Stimulated activated CD4-positive, alpha-beta T cell treated with anti-CD3 and anti-CD28 coated beads, Interleukin-1b, Interleukin-23, amount 100 ng/mL, for 24 hours (primary cell): ENCODE results near the gene CD163.
"Not testable (repeated sequence)": the region's sequence is repeated elsewhere in the genome, so short reads cannot be mapped to it uniquely, and the experiment has no call there.

ENCODE experiments used
- DNase-seq, 4 experiments: peaks; one replicate each; pipeline ENCODE4 v3.0.0-alpha.2; 2020; ENCODE audit warnings: low read depth in 4 of 4, low spot score in 1 of 4

The CD163 gene

DNA sequence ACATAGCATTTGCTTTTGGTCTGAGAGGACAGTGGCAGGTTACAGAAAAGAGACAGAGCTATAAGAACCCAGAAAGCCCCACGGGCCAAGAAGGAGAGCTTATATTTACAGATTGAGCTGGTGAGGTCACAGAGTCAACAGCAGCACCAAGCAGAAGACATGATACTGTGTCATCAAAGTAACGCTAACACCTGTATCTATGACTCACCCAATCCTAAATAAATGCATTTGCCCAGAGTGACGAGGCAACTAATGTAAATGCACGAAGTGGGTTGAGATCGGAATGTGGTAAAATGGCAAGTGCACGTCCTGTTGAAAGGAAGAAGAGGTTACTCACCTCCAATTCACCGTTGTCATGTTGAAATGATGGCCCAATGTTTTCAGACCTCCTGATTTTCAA, 52.9 kb downstream of the CD163 start:
- DNase-seq: no peak

DNA sequence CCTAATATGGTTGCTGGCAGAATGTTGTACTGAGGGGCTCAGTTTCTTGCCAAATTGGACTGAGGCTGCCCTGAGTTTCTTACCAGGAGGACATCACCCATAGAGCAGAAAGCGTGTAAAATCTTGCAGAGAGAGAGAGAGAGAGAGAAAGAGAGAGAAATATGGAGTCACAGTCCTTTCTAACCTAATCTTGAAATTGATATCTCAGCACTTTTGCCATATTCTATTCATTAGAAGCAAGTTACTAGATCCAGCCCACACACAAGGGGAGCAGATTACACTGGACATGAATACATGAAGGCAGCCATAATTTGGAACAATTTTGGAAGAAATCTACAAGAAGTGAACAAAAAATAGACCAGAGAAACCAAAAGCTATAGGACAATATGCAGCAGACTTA, 55.5 kb downstream of the CD163 start:
- no peak for DNase-seq

DNA sequence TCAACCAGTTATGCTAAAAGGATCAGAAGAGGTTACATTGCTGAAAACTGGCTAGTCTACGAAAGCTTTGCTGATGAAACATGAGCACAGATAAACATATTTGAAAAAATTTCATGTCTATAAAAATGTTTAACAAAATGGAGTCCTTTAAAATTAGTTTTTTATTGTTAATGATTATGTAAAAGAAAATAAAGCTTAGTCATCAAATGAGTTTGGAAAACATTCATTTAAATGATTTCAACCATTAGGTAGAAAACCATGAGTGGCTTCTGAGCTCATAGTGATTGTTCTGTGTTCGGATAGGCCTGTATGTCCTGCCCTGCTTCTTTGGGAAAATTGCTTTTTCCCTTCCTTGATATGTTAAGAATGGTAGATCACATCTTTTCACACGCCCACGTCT, 59.0 kb downstream of the CD163 start:
- DNase-seq: no peak

DNA sequence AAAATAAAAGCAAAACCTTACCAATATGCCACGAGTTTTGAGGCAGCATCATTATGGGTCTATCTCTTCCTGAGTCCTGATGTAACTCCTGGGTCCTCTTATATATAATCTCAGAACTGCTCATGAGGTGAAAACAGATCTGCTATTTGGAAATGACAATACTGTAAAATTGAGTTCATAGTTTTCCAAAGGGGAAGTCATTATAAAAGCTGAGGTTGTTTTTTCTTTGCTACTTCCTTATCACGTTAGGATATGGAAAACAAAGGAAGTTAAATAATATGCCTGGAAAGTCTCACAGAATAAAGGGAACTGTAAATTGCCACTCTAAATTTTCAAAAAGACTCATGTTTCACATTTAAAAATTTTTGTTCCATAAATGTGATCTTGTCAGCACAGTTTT, 59.5 kb downstream of the CD163 start, which contains the start of gene CD163L1:
TSS of gene CD163L1 (minus strand) at position 78 of the 400 bp plus-strand sequence. CDS start at position 52, 26 bp downstream.
- no peak for DNase-seq

DNA sequence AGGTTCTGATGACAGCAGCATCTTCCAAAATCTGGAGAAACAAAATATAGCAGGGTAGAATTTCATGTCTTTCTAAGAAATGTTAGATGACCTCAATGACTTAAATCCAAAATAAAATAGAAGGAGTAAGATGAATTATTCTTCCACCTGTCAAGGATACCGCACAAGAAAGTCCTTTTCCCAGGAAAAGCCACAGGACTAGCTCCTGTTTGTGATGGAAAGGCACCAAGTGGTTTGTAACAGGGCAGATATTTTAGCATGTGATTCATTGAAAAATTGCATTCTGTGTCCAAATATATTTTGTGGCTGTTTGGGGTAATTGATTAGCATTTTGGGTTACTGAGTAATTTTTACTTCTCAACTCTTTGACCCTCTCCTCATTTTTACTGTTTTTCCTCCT, 62.4 kb downstream of the CD163 start:
- no peak for DNase-seq

DNA sequence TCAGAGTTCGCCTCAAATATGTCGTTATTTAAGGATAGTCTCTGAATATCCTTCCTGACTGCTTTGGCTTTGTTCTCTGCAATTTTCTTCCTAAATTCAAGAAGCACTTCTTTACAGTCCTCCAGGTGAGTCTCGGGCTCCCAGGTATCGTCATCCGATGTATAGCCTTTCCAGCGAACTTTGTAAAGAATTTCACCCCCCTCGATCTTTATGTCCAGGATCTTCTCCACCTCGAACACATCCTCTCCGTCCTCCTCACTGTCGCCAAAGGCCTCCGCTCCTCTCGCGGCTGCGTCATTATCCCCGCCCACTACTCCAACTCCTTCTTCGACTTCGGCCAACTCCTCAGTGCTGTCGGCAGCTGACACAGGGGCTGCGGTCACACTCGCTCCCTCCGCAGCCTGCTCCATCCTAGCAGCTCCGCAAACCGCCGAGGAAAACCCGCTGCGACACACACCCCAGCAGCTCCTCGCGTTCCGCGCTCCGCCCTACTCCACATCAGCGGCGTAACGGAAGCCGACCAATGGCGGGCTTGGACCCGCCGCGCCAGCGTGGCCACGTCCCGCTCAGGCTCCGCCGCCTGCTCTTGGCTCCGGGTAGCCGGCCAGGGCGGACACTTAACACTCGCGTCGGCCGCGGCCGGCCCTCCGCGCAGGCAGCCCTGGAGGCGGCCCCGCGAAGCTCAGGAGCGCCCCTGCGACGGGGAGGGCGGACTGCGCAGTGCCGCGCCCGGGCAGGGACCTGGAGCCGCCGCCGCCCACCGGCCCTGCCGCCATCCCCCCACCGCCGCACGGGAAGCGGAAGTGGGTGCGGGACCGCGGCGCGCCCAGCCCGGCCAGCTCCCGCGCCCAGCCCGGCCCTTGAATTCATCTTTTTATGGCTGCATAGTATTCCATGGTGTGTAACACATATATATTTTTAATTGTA, 63.7 kb downstream of the CD163 start:
- peak in 3 of 4 experiments; percentile 12 to 16 (median 15) for DNase-seq

DNA sequence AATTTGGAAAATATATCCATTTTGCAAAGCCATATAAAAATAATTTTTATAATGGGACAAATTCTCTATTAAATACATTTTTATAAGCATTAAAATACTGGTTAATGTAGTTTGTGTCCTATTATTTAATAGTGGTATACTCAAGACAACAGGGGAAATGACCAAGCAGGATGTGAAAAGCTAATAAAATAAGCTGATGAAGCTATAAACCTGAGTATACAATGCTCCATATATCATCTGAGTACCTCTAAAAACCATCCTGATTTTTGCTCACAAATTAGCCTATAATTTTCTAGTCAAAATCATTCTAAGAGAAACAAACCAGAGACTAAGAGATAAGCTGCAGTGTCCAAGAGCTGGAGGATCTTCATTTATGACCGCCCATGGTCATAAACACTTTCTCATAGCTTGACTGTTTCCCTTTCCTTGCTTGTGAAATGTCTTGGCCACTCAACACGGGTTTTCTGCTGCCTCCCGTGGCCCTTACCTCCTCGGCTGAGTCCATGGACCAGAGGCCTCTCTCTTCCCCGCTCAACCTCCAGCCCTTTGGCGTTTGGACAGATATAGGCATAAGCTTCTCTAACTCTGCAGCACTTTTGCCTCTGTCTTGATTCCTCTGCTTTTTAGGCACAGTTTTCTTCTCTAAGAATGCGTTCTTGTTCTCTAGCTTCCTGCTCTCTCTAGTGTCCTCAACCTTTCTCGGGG, 65.1 kb downstream of the CD163 start:
- not testable (repeated sequence) for DNase-seq

DNA sequence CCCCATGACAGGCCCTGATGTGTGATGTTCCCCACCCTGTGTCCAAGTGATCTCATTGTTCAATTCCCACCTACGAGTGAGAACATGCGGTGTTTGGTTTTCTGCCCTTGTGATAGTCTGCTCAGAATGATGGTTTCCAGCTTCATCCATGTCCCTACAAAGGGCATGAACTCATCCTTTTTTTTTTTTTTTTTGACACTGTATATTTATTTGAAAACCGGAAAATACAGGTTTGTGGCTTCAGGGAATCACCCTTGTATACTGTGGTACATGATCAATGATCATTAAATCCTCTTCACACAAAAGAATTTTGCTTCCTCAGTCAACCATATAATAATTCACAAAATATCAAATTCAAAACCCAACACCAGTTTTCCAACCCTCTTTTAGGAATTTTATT, 66.1 kb downstream of the CD163 start:
- DNase-seq: not testable (repeated sequence)

DNA sequence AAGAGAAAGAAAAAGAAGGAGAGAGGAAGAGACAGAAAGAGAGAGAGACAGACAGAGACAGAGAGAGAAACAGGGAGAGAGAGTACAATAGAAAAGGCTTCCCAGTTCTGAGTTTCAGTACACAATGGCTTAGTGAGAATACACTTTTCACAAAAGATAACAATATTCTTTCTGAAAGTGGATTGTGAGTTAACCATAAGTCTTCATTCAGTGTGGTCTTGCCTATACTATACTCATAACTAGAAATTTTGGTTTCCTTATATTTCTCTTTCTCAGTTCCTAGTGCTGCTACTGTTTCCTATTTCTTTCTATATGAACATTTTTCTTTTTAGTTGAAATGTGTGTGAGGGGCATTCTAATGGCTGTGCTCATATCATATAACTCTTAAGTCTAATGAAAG, 68.9 kb downstream of the CD163 start:
- no peak for DNase-seq

DNA sequence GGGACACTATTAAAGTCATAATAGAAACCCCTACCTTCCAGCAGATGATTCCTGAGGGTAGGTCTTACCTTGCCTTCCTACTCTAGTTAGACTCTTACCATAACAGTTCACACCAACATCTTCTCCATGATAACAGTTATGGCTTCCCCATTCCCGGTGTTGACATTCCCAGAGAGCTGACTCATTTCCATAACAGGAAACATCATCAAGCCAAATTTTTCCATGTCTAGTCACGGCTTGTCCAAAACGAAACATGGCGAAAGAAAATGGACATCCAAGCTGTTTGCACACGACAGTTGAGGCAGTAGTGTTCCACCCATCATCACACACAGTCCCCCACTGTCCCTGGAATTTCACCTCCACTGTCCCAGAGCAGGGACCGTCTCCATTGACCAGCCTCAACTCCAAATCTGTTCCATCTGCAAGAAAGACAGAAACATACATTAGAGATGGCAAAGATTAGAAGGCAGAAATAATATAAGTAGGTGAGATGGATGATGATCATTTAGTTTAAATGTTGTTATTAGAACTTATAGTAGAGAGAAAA, 70.2 kb downstream of the CD163 start:
- no peak for DNase-seq

DNA sequence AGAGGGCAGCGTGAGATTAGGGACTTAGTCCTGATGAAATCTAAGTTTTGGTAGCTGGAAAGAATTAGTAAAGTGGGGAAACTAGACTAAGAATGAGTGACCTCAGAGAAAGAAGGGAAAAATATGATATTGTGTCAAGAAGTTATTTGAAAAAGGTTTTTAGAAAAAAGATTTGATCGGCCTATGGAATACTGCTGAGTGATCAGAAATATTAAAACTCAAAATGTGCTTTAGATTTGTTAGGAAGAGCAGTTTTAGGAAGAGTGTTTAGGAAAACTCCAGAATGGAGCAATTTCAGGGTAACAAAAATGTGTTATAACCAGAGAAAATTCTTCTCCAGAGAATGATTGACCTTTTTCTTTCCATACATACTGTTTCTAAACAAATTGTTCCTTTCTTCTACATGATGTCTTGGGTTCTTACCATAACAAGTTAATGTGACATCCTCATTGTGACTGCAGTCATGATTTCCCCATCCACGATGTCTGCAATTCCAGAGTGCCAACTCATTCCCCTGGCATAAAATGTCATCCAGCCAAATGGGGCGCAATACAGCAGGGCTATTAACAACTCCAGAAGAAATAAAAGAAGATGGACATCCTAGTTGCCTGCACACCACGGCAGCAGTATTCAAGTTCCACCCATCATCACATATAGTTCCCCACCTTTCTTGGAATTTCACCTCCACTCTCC, 71.4 kb downstream of the CD163 start:
- no peak for DNase-seq
